GM12891 (cell line): ENCODE data around the gene LRRN4.
A peak's percentile ranks its signal among the peaks of the same experiment; 100 is the strongest.

Experiments
- DNase-seq: peaks from one replicate; pipeline ENCODE4 v3.0.0; 2011; ENCODE audit warnings: low spot score; ENCODE audit not compliant: insufficient read length
- FAIRE-seq: peaks from 2 replicates; lab custom pipeline; 2011; peaks lifted over from hg19 to GRCh38; lab: Jason Lieb, UNC
- PAX5 ChIP-seq: IDR thresholded peaks from 2 replicates; pipeline ENCODE4 v1.6.1; 2011; ENCODE audit warnings: low read length, moderate library complexity, mild to moderate bottlenecking; ENCODE audit not compliant: insufficient read depth, severe bottlenecking
- POLR2A ChIP-seq: IDR thresholded peaks from 2 replicates; pipeline ENCODE4 v1.6.1; 2011; ENCODE audit warnings: low read depth, low read length, control low read depth
- POLR2AphosphoS5 ChIP-seq: IDR thresholded peaks from 2 replicates; pipeline ENCODE4 v1.6.1; 2011; ENCODE audit warnings: low read depth, low read length, control low read depth
- POU2F2 ChIP-seq: IDR thresholded peaks from 2 replicates; pipeline ENCODE4 v1.6.1; 2011; ENCODE audit warnings: low read depth, mild to moderate bottlenecking, control low read depth, low read length, moderate library complexity
- SPI1 ChIP-seq: IDR thresholded peaks from 2 replicates; pipeline ENCODE4 v1.6.1; 2011; ENCODE audit warnings: low read depth, low read length, control low read depth
- TAF1 ChIP-seq: IDR thresholded peaks from 2 replicates; pipeline ENCODE4 v1.6.1; 2011; ENCODE audit warnings: low read depth, low read length, control low read depth

LRRN4 gene

GRCh38 chr20:5990946-5991345 lies 62.9 kb downstream of the LRRN4 start:
- TF ChIP-seq SPI1 = no peak
- no peak for TF ChIP-seq POU2F2
- no peak for TF ChIP-seq POLR2A
- no peak for TF ChIP-seq TAF1
- no peak for TF ChIP-seq PAX5
- TF ChIP-seq POLR2AphosphoS5 = no peak
- no peak for DNase-seq
- peak; percentile 23 for FAIRE-seq
